ENCODE measurements around the gene MCUB.
"Not testable (repeated sequence)": the region's sequence is repeated elsewhere in the genome, so short reads cannot be mapped to it uniquely, and the experiment has no call there.

Gene MCUB

DNA sequence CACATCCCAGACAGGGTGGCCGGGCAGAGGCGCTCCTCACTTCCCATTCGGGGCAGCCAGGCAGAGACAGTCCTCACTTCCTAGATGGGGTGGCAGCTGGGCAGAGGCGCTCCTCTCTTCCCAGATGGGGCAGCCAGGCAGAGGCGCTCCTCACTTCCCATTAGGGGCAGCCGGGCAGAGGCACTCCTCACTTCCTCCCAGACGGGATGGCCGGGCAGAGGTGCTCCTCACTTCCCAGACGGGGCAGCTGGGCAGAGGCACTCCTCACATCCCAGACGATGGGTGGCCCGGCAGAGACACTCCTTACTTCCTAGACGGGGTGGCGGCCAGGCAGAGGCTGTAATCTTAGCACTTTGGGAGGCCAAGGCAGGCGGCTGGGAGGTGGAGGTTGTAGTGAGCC, 118.9 kb downstream of the MCUB start:
- not testable (repeated sequence) for DNase-seq

DNA sequence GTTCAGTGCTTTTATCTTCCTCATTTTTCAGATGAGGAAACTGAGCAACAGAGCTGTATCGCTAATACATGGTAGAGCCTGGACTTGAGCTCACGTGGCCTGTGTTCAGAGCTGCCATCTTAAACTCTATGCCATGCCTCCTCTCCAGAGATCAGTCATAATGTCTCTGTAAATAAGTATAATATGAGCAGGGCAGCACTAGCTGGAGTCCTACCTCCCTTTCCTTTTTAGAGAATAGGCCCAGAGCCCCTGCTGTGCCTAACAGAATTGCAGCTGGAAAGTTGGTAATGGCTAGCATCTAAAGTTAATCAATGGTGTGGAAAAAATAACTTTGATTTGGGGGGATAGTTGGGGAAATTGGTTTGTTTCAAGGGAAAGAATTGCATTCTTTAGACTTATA, 122.8 kb downstream of the MCUB start:
- no peak for DNase-seq

DNA sequence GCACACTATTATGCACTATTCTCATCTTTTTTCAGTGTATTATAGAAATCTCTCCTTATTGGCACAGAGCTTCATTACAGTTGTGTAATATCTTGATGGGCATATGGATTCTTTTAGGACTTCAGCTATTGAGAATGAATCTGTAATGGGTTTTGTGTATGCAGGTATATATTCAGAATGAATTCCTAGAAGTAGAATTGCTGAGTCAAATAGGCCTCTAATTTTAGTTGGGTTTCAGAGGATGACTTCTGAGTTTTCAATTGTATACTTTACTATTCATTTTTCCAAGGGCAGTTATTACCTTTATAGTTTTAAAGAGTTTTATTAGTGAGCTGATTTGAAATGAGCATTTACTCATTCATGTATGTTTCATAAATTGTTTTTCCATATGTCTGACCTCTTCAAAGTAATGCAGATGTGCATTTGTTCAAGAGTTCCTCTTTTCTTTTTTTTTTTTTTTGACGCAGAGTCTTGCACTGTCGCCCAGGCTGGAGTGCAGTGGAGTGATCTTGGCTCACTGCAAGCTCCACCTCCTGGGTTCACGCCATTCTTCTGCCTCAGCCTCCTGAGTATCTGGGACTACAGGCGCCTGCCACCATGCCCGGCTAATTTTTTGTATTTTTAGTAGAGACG, 123.7 kb downstream of the MCUB start:
- DNase-seq: no peak

DNA sequence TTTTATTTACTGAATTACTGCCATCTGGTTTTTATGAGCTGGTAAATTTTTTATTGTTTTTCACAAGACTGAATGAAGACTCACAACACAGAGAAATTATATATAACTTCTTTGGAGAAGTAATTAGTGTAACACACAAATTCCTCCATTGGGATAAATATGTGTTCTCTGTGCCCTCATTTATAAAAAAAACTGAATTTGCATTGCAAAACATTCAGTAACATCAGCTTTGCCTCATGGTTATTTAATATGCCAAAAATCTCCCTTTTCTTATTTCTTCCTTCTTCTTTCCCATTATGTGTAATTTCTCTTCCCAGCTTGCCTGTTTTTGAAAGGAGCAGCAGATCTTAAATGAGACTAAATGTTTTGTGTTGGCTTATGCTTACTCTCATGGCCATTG, 124.7 kb downstream of the MCUB start:
- no peak for DNase-seq

DNA sequence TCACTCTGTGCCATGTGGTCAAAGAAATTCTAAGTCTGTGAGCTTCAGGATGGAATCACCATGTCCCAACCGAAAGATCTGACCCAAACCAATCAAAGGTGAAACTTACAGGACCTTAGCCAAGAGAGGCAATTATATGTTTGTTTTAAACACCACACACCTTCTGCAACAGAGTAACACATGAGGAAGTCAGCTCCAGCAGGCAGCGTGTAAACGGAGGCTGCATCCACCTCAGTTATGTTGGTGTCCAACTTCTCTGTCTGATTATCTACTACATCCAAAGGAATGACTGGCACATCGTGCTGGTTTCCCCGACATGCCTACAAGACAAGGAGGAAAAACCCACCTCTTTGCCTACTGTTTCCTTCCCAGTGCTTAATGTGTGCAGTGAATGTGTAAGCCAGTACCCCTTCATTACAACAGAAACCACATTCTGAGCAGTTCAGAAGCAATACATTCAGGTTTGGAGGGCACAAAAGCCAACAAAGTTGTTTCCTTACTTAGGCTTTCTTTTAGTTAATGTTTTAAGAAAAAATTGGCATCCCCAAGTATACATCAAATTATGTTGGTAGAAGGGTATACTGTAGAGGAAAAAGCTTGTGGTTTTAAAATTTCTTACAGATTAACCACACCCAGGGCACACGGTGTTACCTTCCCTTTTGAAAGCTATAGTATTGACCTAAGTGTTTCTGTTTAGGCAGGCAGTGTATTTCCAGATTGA, 130.8 kb downstream of the MCUB start:
- DNase-seq: no peak

DNA sequence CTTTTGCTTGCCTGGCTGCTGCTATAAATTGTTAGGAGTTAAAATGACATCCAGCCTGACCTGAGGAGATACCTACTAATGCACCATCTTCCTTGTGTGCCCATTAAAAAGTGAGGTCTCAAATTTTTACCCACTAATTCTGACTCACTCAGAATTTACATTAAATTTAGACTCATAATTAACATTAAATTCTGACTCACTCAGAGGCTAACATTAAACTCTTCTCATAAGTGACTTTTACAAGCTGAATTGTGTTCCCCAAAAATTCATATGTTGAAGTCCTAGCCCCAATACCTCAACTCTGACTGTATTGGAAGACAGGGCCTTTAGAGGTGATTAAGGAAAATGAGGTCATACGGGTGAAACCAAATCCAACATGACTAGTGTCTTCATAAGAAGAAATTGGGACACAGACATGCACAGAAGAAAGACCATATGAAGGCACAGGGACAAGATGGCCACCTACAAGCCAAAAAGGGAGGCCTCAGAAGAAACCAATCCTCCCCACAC, 131.4 kb downstream of the MCUB start:
- DNase-seq: no peak

DNA sequence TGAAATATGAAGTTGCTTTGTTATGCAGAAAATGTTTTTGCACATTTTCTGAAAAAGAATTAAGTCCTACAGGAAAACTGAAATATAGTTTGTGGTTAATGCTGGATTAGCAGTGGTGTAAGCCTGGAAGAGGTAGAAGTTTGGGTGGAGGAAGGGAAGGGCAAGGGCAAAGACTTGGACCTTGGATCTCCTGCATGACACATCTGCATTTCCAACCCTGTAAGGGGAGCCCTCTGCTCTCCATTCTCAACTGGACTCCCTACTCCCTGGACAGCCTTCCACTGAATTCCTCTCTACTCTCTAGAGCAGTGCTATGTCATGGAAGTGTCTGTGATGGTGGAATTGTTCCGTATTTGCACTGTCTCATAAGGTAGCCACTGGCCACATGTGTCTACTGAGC, 138.6 kb downstream of the MCUB start:
- no peak for DNase-seq

DNA sequence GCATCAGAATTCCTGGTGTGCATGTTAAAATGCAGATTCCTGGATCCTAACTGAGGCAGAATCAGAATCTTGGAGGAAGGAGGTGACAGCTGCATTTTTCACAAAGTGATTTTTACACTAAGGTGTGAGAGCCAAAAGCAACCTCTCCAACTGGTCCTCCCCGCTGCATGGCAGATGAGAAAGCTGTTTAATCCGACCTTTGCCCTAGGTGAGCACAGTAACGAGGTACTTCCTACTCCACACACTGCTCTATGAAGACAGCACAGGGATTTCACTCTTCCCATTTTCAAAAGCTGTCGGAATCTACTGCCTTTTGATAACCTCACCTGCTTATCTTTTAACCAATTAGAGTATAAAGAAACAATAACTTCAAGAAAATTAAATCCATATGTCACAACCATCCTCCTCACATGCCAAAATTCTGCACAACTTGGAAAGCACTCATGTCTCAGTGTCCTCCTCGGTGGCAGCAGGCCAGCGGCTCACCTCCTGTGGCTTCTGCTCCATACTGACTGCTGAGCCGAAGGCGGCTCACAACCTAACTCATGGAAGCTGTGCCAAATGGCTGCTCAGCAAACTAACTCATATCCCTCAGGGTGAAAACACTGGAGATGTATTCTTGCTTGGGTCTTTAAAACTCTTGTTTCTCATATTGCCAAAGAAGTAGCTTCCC, 139.6 kb downstream of the MCUB start:
- DNase-seq: no peak

DNA sequence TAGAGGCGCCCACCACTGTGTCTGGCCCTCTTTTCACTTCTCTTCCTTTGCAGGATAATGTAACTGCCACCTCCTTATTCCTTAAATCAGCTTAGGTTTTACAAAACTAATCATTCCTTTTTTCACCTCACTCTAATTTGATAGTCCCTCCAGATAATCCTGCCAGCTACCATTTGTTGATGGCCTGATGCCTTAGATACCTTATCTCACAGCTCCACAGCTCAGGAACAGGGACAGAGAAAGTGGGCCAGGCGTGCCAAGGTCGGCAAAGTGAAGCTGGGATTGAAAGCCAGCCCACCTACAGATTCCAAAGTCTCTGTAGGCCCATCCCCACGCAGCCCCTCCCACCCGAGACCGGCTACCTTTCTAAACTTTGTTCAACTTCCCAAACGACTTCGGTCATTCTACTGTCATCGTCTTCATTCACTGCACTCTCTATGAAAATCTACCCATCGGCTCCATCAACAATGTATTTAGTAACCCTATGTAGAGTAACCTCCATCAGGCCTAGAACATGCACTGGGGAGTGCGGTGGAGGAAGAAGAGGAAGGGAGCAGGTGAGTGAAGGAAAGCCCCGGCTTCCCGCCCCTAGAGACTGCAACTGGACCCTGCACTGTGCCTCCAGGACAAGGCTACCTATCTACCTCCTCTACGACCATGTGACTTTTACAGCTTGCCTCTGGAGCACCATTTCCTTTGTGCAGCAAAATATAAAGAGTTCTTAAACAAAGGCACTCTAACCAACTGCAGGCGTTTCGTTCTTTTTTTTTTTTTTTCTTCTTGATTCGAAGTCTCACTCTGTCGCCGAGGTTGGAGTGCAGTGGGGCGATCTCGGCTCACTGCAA, 141.7 kb downstream of the MCUB start:
- DNase-seq: peak; percentile 2

DNA sequence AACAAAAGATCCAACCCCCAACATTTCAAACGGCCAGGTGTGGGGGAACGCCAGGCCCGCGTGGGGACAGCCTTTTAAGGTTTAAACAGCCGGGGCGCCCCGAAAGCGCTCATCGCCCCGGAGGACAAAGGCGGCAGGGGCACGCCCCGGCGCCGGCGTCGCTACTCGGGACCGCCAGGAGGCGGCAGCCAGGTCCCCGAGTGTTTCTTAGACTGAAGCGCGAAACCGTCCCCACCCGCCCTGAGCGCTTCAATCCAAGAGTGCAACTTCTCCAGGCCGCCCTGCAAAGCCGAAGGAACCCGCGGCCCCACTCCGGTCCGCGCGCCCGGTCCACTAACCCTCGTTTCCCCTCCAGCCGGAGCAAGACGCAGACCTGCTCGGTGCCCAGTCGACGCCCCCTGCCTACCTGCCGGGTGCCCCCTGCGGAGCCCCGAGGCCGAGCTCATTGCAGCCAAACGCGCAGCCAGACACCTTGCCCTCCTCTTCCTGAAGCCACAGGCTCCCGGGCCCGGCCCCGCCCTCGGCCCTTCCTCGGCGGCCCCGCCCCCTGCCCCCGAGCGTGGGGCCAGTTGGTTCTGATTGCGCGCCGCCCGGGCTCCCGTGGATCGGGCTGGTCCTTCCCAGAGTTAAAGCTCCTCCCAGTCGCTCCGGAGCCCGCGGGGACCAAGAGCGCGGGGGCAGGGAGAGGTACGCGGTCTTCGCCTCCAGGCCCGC, 143.1 kb downstream of the MCUB start, which contains the start of gene CASP6:
CASP6 (minus strand) TSS at position 496 of the 714 bp plus-strand sequence; CDS start at position 446, 50 bp downstream.
- DNase-seq: peak; percentile 95

DNA sequence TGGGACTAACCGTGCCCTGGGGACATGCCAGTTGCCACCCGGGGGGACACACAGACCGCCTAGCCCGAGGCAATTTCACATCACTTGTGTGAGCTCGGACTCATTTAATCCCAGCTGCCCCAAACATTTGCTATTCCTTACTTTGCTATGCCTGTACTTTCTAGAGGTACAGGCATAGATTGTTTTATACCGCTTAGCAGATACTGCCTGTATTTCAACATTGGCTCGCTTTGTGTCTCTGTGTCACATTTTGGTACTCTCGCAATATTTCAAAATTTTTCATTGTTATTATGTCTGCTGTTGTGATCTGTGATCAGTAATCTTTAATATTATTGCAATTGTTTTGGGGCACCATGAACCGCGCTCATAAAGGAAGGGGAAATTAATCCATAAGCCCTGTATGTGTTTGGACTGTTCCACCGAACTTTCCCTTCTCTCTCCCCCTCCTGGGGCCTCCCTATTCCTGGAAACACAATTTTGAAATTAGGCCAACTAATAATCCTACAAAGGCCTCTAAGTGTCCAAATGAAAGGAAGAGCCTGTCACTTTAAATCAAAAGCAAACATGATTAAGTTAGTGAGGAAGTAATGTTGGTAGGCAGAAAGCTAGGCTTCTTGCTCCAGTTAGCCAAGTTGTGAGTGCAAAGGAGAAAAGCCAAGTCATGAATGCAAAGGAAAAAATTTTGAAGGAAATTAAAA, 143.8 kb downstream of the MCUB start:
- no peak for DNase-seq

DNA sequence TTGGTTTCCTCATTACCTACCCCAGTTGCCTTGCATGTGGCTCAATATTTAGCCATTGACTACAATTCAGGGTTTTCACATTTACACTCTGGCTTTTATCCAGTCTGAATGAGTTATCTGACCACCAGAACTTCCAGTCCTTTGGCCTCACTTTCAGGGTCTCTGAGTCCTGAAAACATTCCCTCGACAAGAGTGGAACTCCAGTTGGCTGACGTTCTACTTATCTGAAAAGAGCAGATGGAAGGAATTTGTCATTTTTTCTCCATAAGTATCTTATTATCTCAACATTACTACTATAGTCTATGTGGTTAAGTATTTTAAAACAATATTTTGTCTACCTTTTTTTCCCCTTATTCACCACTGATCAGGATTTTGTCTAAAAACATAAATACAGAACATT, 148.4 kb downstream of the MCUB start:
- no peak for DNase-seq

DNA sequence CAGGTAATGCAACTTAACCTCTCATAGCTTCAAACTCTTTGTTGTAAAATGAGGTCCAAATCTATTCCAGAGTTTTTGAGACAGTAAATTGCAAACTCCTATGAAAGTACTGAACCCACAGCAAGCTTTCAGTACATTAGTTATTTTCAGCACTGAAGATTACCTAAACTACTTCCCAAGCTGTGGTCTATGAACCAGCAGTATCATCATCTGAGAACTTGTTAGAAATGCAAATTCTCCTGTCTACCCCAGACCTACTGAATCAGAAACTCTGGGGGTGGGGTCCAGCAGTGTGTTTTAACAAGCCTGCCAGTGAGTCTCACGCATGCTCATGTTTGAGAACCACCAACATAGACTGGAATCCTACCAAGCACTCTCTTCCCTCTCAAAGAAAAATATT, 148.9 kb downstream of the MCUB start:
- no peak for DNase-seq

DNA sequence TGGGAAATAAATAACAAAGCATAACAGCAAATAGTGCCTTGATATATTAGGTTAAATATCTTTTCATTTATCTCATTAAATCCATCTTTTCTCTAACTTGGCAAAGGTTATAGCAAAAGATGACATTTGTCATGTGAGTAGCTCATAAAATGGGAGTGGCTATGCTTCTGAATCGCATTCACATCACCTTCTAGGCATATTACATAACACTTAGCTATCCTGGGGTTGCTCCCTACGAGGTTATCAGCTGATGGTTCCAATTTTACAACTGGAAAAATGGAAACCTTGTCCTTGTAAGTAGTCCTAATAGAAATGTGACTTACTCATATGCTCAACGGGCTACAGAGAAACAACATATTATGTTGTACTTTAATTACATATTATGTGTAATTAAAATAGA, 153.5 kb downstream of the MCUB start:
- no peak for DNase-seq

DNA sequence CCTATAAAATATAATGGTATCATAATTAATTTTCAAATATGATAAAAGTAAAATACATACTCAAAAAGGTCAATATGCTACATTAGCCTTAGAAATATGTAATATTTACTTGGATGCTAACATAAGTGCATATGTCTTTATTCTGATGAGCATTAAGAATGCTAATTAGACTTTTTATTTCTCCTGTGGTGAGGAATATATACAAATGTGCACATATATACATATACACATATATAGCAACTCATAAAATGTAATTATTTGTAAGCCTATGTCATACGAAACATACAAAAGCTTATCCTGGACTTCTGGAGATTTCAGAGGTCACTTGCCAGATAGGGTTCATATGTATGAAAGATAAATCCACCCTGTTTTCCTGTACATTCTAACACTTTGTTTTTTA, 158.7 kb downstream of the MCUB start:
- DNase-seq: no peak

DNA sequence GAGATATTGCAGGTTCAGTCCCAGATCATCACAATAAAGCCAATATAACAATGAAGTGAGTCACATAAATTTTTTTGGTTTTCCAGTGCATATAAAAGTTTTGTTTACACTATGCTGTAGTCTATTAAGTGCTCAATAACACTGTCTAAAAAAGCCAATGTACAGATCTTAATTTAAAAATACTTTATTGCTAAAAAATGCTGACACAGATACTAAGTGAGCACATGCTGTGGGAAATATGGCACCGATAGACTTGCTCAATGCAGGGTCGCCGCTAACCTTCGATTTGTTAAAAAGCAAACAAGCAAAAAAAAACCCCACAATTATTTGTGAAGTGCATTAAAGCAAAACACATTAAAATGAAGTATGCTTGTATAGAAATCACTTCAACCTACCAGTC, 159.6 kb downstream of the MCUB start:
- DNase-seq: no peak

DNA sequence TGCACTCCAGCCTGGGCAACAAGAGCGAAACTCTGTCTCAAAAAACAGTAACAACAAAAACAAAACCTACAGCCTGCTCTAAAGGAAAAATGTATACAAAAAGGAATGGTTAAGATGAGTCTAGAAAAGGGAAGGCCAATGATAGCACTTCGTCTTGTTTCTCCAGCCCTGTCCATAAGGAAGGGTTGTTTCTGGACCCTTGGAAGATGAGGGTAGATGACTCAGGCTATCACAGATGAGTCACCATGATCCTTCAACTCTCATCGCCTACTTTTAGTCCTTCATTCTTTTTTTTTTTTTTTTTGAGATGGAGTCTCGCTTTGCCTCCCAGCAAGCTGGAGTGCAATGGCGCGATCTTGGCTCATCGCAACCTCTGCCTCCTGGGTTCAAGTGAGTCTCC, 161.0 kb downstream of the MCUB start:
- no peak for DNase-seq

DNA sequence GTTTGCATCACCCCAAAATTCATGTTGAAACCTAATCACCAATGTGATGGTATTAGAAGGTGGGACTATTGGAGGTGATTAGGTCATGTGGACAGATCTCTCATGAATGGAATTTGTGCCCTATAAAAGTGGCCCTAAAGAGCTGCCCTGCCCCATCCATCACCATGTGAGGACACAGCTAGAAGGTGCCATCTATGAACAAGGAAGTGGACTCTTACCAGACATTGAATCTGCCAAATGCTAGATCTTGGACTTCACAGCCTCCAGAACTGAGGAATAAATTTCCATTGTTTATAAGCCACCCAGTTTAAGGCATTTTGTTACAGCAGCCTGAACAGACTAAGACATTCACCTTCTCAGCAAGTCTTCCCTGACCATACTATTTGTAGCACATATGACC, 162.3 kb downstream of the MCUB start:
- no peak for DNase-seq

DNA sequence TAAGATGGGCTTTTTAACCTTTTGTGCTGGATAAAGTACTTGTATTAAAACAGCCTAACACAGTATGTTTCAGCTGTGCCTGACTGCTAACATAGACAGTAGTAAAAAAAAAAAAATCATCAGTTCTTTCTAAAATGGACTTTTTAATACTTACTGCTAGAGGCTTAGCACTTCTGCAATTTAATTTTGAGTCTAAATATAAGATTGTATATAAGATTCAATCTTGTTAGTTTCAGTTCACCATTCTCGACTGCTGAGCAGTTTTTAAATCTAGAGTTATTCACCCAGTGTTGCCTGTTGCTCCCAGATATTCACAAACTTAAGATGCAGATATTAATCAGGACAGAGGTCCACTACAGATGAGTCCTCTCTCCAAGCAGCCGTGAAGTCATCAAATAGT, 163.1 kb downstream of the MCUB start:
- DNase-seq: no peak

DNA sequence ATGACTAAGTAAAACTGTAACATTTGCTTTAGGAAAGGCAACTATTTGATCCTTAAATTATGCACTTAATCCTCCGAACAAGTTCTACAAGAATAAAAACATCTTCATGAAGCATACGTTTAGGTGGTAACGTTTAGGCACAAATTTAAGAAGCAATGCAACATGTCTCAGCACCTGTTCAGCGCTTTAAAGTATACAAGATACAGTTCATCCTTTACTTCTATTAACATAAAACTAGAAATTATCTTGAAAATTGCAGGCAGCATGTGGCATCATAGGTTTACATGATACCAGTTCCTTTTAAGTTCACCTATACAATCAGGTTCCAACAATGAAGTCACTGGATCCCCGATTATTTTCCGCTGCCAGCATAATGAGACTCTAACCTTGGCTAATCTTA, 168.3 kb downstream of the MCUB start:
- DNase-seq: no peak

DNA sequence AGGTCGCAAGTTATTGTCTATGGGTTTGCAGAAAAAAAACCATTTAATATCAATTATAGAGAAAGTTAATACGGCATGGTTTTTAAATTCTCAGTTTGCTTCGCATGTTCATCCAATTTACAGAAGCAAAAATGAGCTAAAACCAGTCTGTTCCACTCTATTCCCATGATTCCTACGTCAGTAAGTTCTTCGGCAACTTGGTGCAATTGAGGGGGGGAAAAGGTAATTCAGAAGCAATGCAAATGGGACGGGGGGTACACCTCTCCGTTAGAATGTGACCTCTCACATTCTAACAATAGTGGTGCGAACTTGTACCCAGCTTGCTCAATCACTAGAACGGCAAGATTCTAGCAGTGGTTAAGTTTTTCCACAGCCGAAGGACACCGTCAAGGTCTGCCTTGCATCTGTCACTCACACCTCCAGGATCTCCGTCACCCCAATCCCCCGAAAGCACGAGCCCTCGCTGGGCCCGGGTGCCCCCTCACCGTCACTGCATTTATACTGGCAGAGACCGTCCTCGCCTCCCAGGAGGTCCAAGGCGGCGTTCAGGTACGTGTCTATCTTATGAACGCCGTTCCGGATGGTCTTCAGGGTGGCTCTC, 169.2 kb downstream of the MCUB start:
- no peak for DNase-seq
